WTC11 (cell line): Measurements from ENCODE around the gene GJA10.

Experiments used
- CREB1 ChIP-seq: sonication (generic); formaldehyde crosslinking; IDR thresholded peaks from 2 replicates; pipeline ENCODE4 v1.8.0; 2023; ENCODE audit warnings: mild to moderate bottlenecking, missing genetic modification reagents
- CREM ChIP-seq: sonication (generic); formaldehyde crosslinking; IDR thresholded peaks from 2 replicates; pipeline ENCODE4 v1.8.1; 2022; ENCODE audit warnings: mild to moderate bottlenecking, missing genetic modification reagents, moderate library complexity
- CTCF ChIP-seq: fragments of 200-600 bp; IDR thresholded peaks from 2 replicates; pipeline ENCODE4 v1.8.0; 2022; ENCODE audit warnings: antibody characterized with exemption
- E2F4 ChIP-seq: sonication (generic); formaldehyde crosslinking; IDR thresholded peaks from 2 replicates; pipeline ENCODE4 v1.8.1; 2022; ENCODE audit warnings: low read depth, mild to moderate bottlenecking, moderate library complexity, missing genetic modification reagents, borderline replicate concordance
- MAX ChIP-seq: sonication (generic); formaldehyde crosslinking; IDR thresholded peaks from 2 replicates; pipeline ENCODE4 v1.8.0; 2022; ENCODE audit warnings: mild to moderate bottlenecking, missing genetic modification reagents
- SP1 ChIP-seq: sonication (generic); formaldehyde crosslinking; conservative IDR thresholded peaks from 2 replicates; pipeline ENCODE4 v1.8.1; 2022; ENCODE audit warnings: missing genetic modification reagents
- TCF7 ChIP-seq: sonication (generic); formaldehyde crosslinking; IDR thresholded peaks from 2 replicates; pipeline ENCODE4 v1.8.0; 2022; ENCODE audit warnings: mild to moderate bottlenecking, low read depth, missing genetic modification reagents, moderate library complexity
- ZNF138 ChIP-seq: sonication (generic); formaldehyde crosslinking; conservative IDR thresholded peaks from 2 replicates; pipeline ENCODE4 v1.8.1; 2022; ENCODE audit warnings: mild to moderate bottlenecking, moderate library complexity, missing genetic modification reagents
- TF ChIP-seq, protein P1 (sequence below): sonication (generic); formaldehyde crosslinking; IDR thresholded peaks from 2 replicates; pipeline ENCODE4 v1.8.1; 2022; ENCODE audit warnings: mild to moderate bottlenecking, missing genetic modification reagents, moderate library complexity, borderline replicate concordance
- TF ChIP-seq, protein P2 (sequence below): sonication (generic); formaldehyde crosslinking; IDR thresholded peaks from 2 replicates; pipeline ENCODE4 v1.8.0; 2022; ENCODE audit warnings: mild to moderate bottlenecking, missing genetic modification reagents

GRCh38 chr6:89942601-89943000, 48.3 kb downstream of the GJA10 start:
- no peak for TF ChIP-seq CREB1 (CRISPR knock-in tag)
- TF ChIP-seq MAX, result no peak
- TF ChIP-seq, protein P1, sequence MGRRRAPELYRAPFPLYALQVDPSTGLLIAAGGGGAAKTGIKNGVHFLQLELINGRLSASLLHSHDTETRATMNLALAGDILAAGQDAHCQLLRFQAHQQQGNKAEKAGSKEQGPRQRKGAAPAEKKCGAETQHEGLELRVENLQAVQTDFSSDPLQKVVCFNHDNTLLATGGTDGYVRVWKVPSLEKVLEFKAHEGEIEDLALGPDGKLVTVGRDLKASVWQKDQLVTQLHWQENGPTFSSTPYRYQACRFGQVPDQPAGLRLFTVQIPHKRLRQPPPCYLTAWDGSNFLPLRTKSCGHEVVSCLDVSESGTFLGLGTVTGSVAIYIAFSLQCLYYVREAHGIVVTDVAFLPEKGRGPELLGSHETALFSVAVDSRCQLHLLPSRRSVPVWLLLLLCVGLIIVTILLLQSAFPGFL (CRISPR knock-in tag), result no peak
- no peak for TF ChIP-seq SP1 (CRISPR knock-in tag)
- TF ChIP-seq ZNF138 (CRISPR knock-in tag), result no peak
- no peak for TF ChIP-seq TCF7 (CRISPR knock-in tag)
- TF ChIP-seq CTCF, result no peak
- TF ChIP-seq, protein P2, sequence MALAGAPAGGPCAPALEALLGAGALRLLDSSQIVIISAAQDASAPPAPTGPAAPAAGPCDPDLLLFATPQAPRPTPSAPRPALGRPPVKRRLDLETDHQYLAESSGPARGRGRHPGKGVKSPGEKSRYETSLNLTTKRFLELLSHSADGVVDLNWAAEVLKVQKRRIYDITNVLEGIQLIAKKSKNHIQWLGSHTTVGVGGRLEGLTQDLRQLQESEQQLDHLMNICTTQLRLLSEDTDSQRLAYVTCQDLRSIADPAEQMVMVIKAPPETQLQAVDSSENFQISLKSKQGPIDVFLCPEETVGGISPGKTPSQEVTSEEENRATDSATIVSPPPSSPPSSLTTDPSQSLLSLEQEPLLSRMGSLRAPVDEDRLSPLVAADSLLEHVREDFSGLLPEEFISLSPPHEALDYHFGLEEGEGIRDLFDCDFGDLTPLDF (CRISPR knock-in tag), result no peak
- TF ChIP-seq CREM, result no peak
- TF ChIP-seq E2F4 (CRISPR knock-in tag), result no peak
